Stimulated activated CD4-positive, alpha-beta T cell treated with anti-CD3 and anti-CD28 coated beads, Interleukin-1b, Interleukin-23, amount 100 ng/mL, for 1 hour (primary cell): ENCODE measurements around the gene ECE2.
A peak's percentile ranks its signal among the peaks of the same experiment; 100 is the strongest.

Experiments
- DNase-seq, 2 donors: peaks; one replicate each; pipeline ENCODE4 v3.0.0-alpha.2; 2020; ENCODE audit warnings: low read depth in 2 of 2

The ECE2 gene

GRCh38 chr3:184275961-184276910 is at the start of gene ECE2:
Gene ECE2, plus strand, starts transcription at chr3:184276022. Its CDS starts 132 bp downstream, at chr3:184276154.
- no peak for DNase-seq

- DNase-seq, result peak in 1 of 2 donors; percentile 29
These were observed 48.3 kb upstream of the ECE2 start for GRCh38 chr3:184227481-184227935.

- no peak for DNase-seq
These were observed 47.3 kb upstream of the ECE2 start for GRCh38 chr3:184228376-184229137.

- peak; percentile 34 to 40 for DNase-seq
These were observed 46.3 kb upstream of the ECE2 start, which contains the start of gene VWA5B2 for GRCh38 chr3:184229394-184230080. Gene VWA5B2, plus strand, starts transcription at chr3:184229585. Its CDS starts 944 bp downstream, at chr3:184230529.

- DNase-seq, result no peak
These were observed 45.7 kb upstream of the ECE2 start for GRCh38 chr3:184230081-184230602.

GRCh38 chr3:184230603-184231528 is 45.0 kb upstream of the ECE2 start:
- no peak for DNase-seq

GRCh38 chr3:184231671-184232070 is 44.2 kb upstream of the ECE2 start:
- no peak for DNase-seq

- no peak for DNase-seq
These were observed 42.5 kb upstream of the ECE2 start for GRCh38 chr3:184233127-184233843.

- DNase-seq, result no peak
These were observed 41.6 kb upstream of the ECE2 start for GRCh38 chr3:184234224-184234623.

- DNase-seq, result no peak
These were observed 41.0 kb upstream of the ECE2 start for GRCh38 chr3:184234671-184235380.

GRCh38 chr3:184235381-184236032 is 40.3 kb upstream of the ECE2 start:
- no peak for DNase-seq

- DNase-seq, result no peak
These were observed 39.8 kb upstream of the ECE2 start for GRCh38 chr3:184236033-184236410.

- no peak for DNase-seq
These were observed 39.2 kb upstream of the ECE2 start for GRCh38 chr3:184236636-184237035.

- DNase-seq, result no peak
These were observed 38.6 kb upstream of the ECE2 start for GRCh38 chr3:184237211-184237610.

- no peak for DNase-seq
These were observed 38.0 kb upstream of the ECE2 start for GRCh38 chr3:184237807-184238206.

- no peak for DNase-seq
These were observed 37.5 kb upstream of the ECE2 start for GRCh38 chr3:184238246-184238818.

- DNase-seq, result no peak
These were observed 36.6 kb upstream of the ECE2 start for GRCh38 chr3:184239221-184239620.

- DNase-seq, result no peak
These were observed 36.1 kb upstream of the ECE2 start for GRCh38 chr3:184239708-184240107.
